ENCODE measurements around the gene FAM149B1.
"Not testable (repeated sequence)": the region's sequence is repeated elsewhere in the genome, so short reads cannot be mapped to it uniquely, and the experiment has no call there.

FAM149B1 gene

GRCh38 chr10:73134727-73135126 is 33.2 kb upstream of the FAM149B1 start:
- no peak for TF ChIP-seq CTCF (IDR thresholded peaks at IDR 0.05; ENCODE audit: insufficient read depth, low read depth, low read length, missing control alignments)
- no peak overlapping the region for H3K4me3 ChIP-seq (ENCODE audit: low read length)

DNA sequence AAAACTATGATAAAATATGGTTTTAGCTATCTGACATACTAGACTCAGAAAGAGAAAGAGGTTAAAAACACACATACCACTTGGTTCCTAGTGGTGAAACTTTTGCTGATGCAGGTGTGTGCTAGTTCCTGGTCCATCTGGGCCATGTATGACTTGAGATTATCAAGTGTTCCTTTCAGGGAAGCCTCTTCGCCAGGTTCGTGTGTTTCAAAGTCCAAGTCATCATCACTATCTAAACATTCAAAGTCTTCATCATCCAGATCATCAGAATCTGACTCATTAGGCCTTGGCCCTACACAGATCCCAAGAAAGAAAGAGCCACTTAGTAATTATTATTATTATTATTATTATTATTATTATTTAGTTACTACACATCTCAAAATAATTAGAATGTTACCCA is 31.3 kb upstream of the FAM149B1 start:
- no peak overlapping the region for H3K4me3 ChIP-seq (ENCODE audit: low read length)
- peak; percentile 27 for DNase-seq (ENCODE audit: low read depth)
- TF ChIP-seq CTCF (IDR thresholded peaks at IDR 0.05; ENCODE audit: insufficient read depth, low read depth, low read length, missing control alignments) = no peak

More at GRCh38 chr10:73134727-73135126, 33.2 kb upstream of the FAM149B1 start:
- DNase-seq (ENCODE audit: low read depth) = no peak

- H3K4me3 ChIP-seq (ENCODE audit: low read length) = no peak overlapping the region
- TF ChIP-seq CTCF (IDR thresholded peaks at IDR 0.05; ENCODE audit: insufficient read depth, low read depth, low read length, missing control alignments) = no peak
- no peak for DNase-seq (ENCODE audit: low read depth)
Measured at GRCh38 chr10:73139251-73139650, 28.7 kb upstream of the FAM149B1 start.

DNA sequence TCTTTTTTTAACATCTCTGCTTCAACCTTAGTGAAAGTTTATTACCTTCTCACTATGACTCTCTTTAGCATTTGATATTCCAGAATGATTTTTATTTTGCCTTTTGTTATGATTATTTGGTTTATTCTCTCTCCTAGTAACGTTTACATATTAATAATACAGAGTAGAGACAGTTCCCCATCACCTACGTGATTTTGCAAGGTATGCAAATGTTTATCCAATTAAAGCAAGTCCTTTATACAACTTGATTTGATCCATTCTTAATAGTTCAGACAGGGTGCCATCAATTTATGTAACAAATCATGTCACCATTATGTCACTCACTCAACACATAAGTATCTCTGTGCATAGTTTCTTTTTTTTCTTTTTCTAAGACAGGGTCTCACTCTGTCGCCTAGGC is 26.3 kb upstream of the FAM149B1 start:
- TF ChIP-seq CTCF (IDR thresholded peaks at IDR 0.05; ENCODE audit: insufficient read depth, low read depth, low read length, missing control alignments) = no peak
- H3K4me3 ChIP-seq (ENCODE audit: low read length) = no peak overlapping the region
- no peak for DNase-seq (ENCODE audit: low read depth)

GRCh38 chr10:73150633-73151413 is 17.1 kb upstream of the FAM149B1 start:
- not testable (repeated sequence) for H3K4me3 ChIP-seq (ENCODE audit: low read length); DNase-seq (ENCODE audit: low read depth)

DNA sequence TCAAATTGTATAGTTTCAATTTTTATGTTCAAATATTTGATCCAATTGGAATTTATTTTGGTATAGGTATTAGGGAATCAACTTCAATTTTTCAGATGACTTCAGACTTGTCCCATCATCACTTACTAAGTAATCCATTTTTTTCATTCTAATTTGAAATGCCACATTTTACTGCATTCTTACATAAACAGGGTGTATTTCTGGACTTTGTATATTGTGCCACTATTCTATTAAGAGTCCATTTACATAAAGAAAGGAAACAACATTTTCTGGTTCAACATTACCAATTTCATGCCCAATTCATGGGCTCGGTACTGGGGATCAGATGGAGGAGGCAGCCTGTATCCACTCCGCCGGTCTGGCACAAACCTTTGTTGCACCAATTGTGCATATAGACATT is 15.9 kb upstream of the FAM149B1 start:
- no peak overlapping the region for H3K4me3 ChIP-seq (ENCODE audit: low read length)
- no peak for TF ChIP-seq CTCF (IDR thresholded peaks at IDR 0.05; ENCODE audit: insufficient read depth, low read depth, low read length, missing control alignments)
- no peak for DNase-seq (ENCODE audit: low read depth)

DNA sequence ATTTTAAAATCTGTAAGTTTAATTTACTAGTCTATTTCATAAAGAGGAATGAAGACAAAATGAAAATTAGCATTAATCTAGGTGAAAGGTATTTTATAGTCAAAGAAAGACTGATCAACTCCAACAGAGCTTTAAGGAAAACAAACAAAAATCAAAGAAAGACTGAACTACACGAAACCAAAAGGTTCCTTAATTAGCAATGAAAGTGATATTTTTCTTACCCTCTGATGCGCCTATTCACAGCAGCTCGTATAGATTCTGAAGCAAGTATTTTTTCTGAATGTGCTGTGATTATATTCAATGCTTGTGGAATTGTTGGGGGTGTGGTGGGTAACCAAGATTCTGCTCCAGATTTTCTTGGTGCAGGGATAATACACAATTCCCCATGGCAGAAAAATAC is 11.9 kb upstream of the FAM149B1 start:
- no peak for DNase-seq (ENCODE audit: low read depth)
- H3K4me3 ChIP-seq (ENCODE audit: low read length) = no peak overlapping the region
- TF ChIP-seq CTCF (IDR thresholded peaks at IDR 0.05; ENCODE audit: insufficient read depth, low read depth, low read length, missing control alignments) = no peak
